Upper lobe of right lung (tissue), 1 donor: ENCODE results near the gene CDHR2. TPM values are rescaled to one million over a fixed set of nuclear protein-coding genes. Genes with fewer than 3 reads are reported as not detected.
"Not testable (repeated sequence)": the region's sequence is repeated elsewhere in the genome, so short reads cannot be mapped to it uniquely, and the experiment has no call there.

ENCODE experiments used
- ATAC-seq: fragments of 200-7000 bp; cut with Tn5 transposase; one replicate; pipeline ENCODE4 v1.9.1; 2020; ENCODE audit warnings: mild to moderate bottlenecking, moderate library complexity
- DNase-seq: peaks from one replicate; pipeline ENCODE4 v3.0.0-alpha.2; 2020
- H3K27ac ChIP-seq: fragments of 200-600 bp; one replicate; pipeline ENCODE4 v1.8.0; 2022
- H3K27me3 ChIP-seq: fragments of 200-600 bp; one replicate; pipeline ENCODE4 v1.8.0; 2022; ENCODE audit warnings: mild to moderate bottlenecking
- H3K36me3 ChIP-seq: fragments of 200-600 bp; one replicate; pipeline ENCODE4 v1.8.0; 2022
- H3K4me1 ChIP-seq: fragments of 200-600 bp; one replicate; pipeline ENCODE4 v1.8.0; 2022
- H3K4me3 ChIP-seq: fragments of 200-600 bp; one replicate; pipeline ENCODE4 v1.8.0; 2022; ENCODE audit warnings: mild to moderate bottlenecking
- H3K9me3 ChIP-seq: fragments of 200-600 bp; one replicate; pipeline ENCODE4 v1.8.0; 2022
- intact Hi-C: fragments of 100-400 bp; cut with DNase I; formaldehyde crosslinking; loops from one replicate; pipeline ENCODE4 v1.11.0; 2022
- total RNA-seq: library from RNA; stranded (reverse); fragmentation: NEBNext Ultra II Directional; extraction: Animal tissue kit (Norgen Biotek cat#: 25700); gene quantifications from one replicate; pipeline ENCODE4 v1.2.1, GENCODE V29; 2021
- TF ChIP-seq, protein P1 (sequence below): fragments of 200-600 bp; IDR thresholded peaks from one replicate; pipeline ENCODE4 v1.8.0; 2022; ENCODE audit warnings: antibody characterized with exemption
- donor health status: DM: no; HTN: yes; CAD: no; lungs with severe emphysema.

CDHR2 gene
- total RNA-seq, 1 donor from 2014 or later = 0.35 TPM

DNA sequence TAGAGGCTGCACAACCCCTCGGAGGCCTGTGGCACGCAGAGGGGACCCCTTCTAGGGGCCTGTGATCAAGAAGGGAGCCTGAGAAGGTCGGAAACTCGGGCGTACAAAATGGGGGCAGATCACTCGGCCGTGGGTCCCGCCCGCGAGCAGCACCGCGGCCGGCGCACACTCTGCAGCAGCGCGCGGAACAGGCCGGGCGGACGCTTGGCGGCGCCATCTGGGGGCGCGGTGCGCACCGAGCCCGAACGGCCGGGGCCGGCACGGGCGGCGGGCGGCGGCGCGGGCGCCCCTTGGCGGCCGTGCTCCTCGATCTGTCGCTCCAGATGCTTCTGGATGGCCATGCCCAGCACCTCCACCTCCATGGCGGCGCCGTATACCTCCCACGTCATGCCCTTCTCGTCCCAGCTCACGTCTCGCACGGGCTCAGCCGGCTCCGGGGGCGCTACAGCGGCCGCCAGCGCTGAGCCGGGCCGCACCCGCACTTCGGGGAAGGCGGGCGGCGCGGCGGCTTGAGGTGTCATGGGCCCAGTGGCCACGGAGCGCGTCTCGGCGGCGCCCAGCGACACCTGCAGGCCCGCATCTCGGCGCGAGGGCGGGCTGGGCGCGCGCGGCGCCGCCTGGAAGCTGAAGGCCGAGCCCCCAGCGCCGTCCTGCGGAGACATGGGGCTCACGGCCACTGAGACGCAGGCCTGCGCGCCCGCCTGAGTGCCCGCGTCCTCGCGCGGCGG is 47.7 kb downstream of the CDHR2 start:
- intact Hi-C loops = no loop called here
- DNase-seq = no peak
- no peak overlapping the region for H3K27ac ChIP-seq
- peak overlapping the region; percentile 33 for H3K4me3 ChIP-seq
- H3K36me3 ChIP-seq = no peaks in the 10 kb centered on the region
- H3K27me3 ChIP-seq = peaks cover 24% of the 10 kb centered on the region
- no peaks in the 10 kb centered on the region for H3K9me3 ChIP-seq
- TF ChIP-seq, protein P1, sequence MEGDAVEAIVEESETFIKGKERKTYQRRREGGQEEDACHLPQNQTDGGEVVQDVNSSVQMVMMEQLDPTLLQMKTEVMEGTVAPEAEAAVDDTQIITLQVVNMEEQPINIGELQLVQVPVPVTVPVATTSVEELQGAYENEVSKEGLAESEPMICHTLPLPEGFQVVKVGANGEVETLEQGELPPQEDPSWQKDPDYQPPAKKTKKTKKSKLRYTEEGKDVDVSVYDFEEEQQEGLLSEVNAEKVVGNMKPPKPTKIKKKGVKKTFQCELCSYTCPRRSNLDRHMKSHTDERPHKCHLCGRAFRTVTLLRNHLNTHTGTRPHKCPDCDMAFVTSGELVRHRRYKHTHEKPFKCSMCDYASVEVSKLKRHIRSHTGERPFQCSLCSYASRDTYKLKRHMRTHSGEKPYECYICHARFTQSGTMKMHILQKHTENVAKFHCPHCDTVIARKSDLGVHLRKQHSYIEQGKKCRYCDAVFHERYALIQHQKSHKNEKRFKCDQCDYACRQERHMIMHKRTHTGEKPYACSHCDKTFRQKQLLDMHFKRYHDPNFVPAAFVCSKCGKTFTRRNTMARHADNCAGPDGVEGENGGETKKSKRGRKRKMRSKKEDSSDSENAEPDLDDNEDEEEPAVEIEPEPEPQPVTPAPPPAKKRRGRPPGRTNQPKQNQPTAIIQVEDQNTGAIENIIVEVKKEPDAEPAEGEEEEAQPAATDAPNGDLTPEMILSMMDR = peak; percentile 6
- ATAC-seq = peak; percentile 68
- H3K4me1 ChIP-seq = no peaks in the 10 kb centered on the region

DNA sequence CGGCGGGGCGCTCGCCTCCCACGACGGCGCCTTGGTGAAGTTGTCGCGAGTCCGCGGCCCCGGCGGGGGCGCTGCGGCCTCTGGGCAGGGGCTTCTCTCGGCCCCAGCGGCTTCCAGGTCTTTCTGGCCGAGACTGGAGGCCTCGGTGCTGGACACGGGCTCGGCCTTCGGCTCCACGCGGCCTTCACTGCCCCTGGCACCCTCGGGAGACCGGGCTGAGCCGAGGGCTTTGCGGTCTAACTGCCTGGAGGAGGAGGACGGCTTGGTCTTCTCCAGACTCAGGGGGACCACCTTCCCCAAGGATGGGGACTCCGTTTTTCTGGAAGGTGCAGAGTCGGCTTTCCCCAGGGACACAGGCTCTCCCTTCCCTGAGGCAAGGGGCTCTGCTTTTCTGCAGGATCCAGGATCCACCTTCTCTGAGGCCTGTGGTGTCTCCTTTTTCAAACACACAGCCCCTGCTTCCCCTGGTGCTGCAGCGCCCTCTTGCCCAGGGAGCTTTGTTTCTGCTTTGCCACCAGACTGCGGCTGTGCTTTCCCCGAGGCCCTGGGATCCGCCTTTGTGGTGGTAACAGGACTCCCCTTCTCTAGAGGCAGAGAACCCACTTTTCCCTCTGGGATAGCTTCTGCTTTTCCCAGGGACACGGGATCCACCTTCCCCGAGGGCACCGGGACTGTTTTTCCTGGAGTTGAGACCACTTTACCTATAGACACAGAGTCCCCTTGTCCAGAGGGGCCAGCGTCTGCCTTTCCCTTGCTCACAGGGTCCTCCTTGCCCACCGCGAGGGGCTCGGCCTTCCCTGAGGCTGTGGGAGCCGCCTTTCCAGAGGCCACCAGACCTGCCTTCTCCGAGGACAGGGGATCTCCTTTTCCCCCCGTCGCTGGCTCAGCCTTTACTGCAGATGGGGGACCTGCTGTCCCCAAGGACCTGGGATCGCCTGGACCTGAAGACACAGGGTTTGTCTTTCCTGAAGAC is 48.6 kb downstream of the CDHR2 start:
- DNase-seq = no peak
- peaks cover 24% of the 10 kb centered on the region for H3K27me3 ChIP-seq
- no peak for ATAC-seq
- H3K4me3 ChIP-seq = no peak overlapping the region
- H3K9me3 ChIP-seq = no peaks in the 10 kb centered on the region
- H3K27ac ChIP-seq = no peak overlapping the region
- intact Hi-C loops = no loop called here
- H3K36me3 ChIP-seq = no peaks in the 10 kb centered on the region
- no peaks in the 10 kb centered on the region for H3K4me1 ChIP-seq
- TF ChIP-seq, protein P1 = no peak

DNA sequence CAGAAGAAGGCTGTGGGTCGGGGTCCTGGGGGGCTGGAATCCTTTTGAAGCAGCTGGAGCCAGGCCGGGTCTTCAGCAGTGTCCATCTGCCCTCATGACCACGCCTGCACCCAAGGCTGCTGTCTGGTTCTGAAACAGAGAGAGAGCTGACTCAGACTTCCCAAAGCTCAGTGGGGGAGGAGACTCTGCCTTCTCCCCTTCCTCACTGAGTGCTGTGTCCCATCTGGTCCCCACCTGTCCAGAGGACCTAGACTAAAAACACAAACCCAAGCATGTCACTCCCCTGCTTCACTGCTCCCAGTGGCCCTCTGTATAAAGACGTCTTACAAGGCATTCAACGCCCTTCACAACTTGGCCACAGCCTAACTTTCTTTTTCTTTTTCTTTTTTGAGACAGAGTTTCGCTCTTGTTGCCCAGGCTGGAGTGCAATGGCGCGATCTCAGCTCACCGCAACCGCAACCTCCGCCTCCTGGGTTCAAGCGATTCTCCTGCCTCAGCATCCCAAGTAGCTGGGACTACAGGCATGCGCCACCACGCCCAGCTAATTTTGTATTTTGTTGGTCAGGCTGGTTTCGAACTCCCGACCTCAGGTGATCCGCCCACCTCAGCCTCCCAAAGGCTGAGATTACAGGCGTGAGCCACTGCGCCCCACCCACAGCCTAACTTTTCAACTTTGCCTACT is 50.7 kb downstream of the CDHR2 start:
- ATAC-seq, H3K4me1 ChIP-seq, intact Hi-C loops, H3K36me3 ChIP-seq, H3K27ac ChIP-seq, H3K4me3 ChIP-seq, DNase-seq, H3K9me3 ChIP-seq: not testable (repeated sequence)
- H3K27me3 ChIP-seq = peaks cover 24% of the 10 kb centered on the region

DNA sequence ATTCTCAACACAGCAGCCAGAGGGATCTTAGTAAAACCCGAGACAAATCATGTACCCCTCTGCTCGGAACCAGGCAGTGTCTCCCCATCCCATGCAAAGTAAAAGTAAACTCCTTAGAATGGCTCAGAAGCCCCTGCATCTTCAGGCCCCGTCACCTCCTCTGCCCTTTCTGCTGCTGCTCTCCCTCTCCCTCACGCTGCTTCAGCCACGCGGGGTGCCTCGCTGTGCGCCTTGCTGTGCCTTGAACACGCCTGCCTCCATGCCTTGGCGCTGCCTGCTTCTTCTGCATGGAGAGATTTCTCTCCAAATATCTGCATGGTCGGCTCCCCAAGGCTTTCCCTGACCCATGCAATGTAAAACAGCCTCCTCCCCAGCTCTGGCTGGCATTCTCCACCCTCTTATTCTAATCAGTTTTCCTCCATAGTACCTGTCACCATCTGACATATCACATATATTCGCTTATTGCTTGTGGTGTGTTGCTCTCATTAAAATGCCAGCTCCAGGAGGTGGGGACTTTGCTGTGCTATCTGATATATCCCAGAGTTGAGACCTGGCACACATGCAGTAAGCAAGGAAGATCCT is 52.9 kb downstream of the CDHR2 start:
- H3K4me3 ChIP-seq = no peak overlapping the region
- no peaks in the 10 kb centered on the region for H3K9me3 ChIP-seq
- peaks cover 14% of the 10 kb centered on the region for H3K27me3 ChIP-seq
- intact Hi-C loops = no loop called here
- DNase-seq = no peak
- no peaks in the 10 kb centered on the region for H3K36me3 ChIP-seq
- TF ChIP-seq, protein P1 = no peak
- H3K4me1 ChIP-seq = no peaks in the 10 kb centered on the region
- no peak for ATAC-seq
- no peak overlapping the region for H3K27ac ChIP-seq

DNA sequence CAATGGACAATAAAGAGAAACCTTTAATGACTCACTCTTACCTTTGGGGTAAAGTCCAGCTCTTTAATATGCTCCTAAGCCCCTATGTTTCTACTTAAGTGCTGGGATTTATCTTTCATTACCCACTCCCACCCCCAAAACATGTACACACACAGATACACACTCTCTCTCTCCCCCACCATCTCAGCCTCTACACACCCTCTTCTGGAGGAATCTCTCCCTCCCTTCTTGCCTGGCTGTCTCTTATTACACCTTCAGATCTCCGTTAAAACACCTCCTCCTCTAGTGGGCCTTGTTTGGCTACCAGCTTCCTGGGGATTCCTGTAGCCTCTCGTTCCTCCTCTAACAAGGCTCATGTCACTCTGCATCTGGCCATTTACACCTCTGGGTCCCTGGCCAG is 53.9 kb downstream of the CDHR2 start:
- no peak for ATAC-seq
- no peaks in the 10 kb centered on the region for H3K4me1 ChIP-seq
- no peak overlapping the region for H3K4me3 ChIP-seq
- H3K27me3 ChIP-seq = peaks cover 7% of the 10 kb centered on the region
- no peaks in the 10 kb centered on the region for H3K36me3 ChIP-seq
- no peak for DNase-seq
- TF ChIP-seq, protein P1 = no peak
- H3K27ac ChIP-seq = no peak overlapping the region
- intact Hi-C loops = no loop called here
- no peaks in the 10 kb centered on the region for H3K9me3 ChIP-seq
